SIG-M5 (cell line): Measurements from ENCODE around the gene MRPL2.
A peak's percentile ranks its signal among the peaks of the same experiment; 100 is the strongest.

ENCODE experiments used
- DNase-seq: peaks from one replicate; lab custom pipeline; 2025; lab: John Stamatoyannopoulos, UW

The MRPL2 gene

GRCh38 chr6:43059168-43060033 lies at the start of gene MRPL2, which contains the start of gene KLC4:
MRPL2 (minus strand) TSS chr6:43059434; CDS start chr6:43059381, 53 bp downstream.
KLC4 (plus strand) TSS chr6:43059631; CDS start chr6:43061336, 1,705 bp downstream.
- peak; percentile 78 for DNase-seq

GRCh38 chr6:43107344-43108062 lies 48.3 kb upstream of the MRPL2 start:
- no peak for DNase-seq

DNA sequence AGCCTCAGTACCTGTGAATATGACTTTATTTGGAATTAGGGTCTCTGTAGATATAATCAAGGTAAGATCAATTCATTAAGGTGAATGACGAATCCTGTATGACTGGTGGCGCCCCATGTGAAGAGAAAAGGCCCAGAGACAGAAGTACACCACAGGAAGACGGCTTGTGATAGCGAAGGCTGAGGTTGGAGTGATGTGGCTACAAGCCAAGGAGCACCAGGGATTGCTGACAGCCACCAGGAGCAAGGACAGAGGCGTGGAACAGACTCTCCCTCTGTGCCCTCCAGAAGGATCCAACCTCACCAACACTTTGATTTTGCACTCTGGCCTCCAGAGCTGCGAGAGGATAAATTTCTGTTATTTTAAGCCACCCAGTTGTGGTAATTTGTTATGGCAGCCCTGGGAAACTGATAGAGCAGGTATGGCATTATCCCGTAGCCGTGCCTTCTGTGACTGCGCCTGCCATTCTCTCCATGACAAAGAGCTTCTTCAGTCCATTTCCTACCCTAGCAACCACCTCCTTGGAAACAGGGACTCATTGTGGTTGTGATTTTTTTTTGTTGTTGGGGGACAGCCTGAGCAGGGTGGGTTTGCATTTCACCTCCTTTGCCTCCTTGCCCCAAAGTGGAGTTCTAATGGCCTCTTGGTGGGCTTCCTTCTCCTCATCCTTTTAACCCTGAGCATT lies 46.4 kb upstream of the MRPL2 start:
- DNase-seq: no peak

- no peak for DNase-seq
These were observed 44.1 kb upstream of the MRPL2 start for GRCh38 chr6:43103253-43103876.

DNA sequence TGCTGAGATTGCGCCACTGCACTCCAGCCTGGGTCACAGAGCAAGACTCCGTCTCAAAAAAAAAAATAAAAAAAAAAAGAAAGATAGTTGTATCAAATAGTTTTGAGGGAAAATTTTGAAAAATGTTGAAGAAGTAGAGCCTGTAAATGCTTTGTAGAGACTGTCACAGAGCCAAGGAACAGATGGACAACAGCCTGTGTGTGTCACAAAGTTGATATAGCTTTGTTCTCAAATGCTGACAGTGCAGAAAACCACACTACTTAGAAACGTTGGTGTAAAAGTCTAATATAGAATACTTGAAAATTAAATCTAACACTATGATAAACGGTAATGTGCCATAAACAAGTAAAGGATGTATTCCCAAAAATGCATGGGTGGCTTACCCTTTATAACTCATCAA lies 42.3 kb upstream of the MRPL2 start:
- no peak for DNase-seq

DNA sequence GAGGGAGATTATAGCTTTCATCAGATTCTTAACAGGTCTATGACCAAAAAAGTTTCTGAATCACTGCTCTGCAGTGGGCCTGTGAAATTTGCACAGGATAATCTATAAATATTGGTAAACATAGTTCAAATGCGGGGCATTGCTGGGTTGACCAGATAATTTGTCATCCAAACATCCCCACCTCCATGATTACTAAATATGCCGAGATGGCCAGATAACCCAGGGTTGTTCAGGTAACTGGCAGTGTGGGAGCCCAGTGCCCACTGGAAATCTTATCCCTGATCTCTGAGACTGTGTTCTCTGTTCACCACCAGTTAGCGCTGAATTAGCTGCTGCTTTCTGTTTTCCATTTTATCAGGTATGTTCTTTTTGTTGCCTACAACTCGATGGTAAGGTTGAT lies 38.3 kb upstream of the MRPL2 start:
- DNase-seq: no peak

DNA sequence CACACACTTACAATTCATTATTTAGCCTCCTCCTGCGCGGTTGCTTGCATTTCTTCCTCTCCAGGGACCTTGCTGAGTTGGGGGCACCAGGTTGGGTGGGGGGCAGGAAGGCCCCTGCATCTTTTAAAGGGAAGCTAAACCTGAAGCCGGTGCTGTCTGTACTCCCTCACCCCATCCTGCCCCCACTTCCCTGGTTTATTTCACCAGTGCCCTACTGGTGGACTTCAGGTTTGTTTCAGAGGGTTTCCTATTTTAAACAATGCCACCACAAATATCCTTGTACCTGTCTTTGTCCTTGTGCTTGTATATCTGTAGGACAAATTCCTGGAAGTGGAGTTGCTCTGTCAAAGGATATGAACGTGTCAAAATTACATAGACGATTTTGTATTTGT lies 37.9 kb upstream of the MRPL2 start:
- no peak for DNase-seq

DNA sequence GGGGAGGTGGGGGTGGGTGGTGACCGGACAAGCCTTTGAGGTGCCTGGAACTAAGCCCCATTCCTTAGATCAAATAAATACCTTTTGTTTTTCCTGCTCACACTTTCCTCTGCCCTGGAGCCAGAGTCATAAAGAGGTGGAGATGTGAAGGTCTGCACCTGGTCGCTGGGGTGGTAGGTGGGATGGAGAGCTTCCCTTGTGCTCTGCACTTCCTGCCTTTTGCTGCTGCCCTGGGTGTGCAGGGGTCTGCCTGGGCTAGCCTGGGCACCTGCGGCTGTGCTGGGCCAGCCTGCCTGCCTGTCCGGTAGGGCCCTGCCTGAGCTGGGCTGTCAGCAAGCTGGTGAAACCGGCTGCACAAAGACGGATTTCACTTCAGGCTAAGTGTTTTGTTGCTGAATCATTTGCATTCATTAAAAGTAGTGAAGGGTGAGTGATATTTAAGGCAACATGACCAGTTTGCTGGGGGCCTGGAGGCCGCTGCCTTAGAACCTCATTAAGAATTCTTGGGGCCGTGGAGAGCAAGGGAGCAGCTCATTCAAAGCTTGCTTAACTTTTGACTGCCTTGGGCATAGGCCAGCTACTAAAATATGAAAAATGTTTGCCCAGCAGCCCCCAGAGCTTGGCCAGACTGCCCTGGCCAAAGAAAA lies 37.3 kb upstream of the MRPL2 start:
- DNase-seq: no peak

- DNase-seq: no peak
These were observed 36.7 kb upstream of the MRPL2 start for GRCh38 chr6:43095939-43096338.

DNA sequence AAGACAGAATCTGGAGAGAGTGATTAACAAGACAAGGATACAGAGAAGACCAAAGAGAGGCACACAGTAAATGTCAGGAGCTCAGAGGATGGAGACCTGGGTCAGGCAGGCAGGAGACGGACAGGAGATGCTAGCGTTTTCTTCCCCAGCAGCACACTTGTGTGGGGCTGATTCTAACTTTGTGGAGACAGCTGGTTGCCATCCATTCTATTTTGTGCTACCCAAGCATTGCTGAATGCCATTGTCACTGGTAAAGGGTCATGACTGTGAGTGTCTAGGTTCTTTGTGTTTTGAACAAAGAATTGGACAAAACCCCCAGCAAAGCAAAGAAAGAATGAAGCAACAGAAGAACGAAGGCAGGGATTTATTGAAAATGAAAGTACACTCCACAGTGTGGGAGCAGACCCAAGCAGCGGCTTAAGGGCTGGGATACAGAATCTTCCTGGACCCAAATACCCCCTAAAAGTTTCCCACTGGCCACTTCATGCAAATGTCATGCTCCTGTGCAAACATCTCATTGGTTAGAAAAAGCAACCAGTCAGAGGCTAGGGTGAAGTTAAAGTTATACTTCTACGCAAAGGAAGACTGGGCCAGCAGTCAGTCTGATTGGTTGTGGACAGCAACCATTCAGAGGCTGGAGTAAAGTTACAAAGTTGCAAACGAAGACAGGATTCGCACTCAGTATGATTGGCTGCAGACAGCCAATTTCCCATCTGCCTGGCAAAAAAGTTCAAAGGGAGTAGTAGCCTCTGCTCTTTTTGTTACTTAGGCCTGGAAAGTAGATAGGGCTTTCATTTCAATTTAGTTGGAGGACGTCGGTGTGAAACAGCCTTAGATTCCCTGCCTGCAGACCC lies 34.4 kb upstream of the MRPL2 start:
- DNase-seq: no peak

- DNase-seq: no peak
These were observed 33.4 kb upstream of the MRPL2 start for GRCh38 chr6:43092635-43093034.

- no peak for DNase-seq
These were observed 32.3 kb upstream of the MRPL2 start for GRCh38 chr6:43091436-43091991.

DNA sequence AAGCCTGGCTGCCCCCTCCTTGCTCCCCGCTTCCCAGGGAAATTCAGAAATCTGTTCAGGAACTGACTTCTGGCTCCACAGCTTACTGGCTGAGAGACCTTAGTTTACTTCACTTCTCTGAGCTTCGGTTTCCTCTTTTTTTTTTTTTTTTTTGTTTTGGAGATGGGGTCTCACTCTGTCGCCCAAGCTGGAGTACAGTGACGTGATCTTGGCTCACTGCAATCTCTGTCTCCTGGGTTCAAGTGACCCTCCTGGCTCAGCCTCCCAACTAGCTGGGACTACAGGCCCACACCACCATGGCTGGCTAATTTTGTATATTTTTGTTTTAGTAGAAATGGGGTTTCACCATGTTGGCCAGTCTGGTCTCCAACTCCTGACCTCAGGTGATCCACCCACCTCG lies 31.8 kb upstream of the MRPL2 start:
- no peak for DNase-seq

DNA sequence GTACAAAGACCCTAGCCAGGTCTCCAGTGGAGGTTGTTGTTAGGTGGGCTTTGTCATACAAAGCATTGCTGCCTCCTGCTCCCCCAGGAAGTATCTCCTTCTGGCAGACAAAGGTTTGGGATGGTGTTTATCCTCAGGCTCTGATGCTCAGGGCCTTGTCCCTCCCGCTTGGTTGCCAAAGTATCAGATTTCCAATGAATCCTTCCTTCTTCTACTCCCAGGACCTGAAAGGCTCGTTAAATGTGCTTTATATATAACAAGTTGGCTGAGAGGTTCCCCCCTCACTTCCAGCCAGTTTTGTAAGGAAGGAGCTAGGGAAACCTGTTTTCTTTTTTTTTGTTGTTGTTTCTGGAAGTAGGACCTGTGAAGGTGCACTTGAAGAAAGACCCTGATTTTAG lies 31.3 kb upstream of the MRPL2 start:
- DNase-seq: no peak

DNA sequence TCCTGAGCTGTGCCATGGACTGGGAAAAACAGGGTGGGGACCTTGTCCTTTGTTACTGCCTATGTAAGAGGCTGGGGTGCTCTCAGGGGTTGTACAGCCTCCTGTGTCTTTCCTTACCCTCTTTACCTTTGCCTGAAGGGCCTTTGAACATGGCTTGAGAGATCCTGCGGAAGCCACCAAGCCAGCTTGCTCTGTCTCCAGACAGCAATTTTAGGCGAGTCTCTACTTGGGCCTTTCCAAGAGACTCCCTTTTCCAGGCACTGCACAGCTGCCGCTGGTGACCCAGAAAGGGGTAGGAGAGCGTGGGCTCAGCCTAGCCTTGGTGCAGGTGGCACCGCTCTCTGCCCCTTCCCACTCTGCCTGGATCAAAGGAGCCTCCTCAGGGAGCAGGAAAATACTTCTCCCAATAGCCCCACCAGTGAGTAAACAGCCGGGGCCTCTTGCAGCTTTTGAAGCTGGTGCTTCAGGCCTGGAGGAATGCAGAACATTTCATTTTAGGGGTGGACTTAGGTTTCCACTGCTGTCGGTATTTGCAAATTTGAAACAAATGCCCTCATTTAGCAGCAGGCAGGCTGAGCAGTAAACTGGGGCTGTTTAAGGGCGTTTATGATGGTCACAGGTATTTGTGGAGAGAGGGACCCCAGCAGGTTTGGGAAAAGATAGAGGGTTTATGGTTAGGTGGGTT lies 30.8 kb upstream of the MRPL2 start:
- no peak for DNase-seq

- DNase-seq: no peak
These were observed 30.2 kb upstream of the MRPL2 start for GRCh38 chr6:43089467-43089866.

- DNase-seq: no peak
These were observed 29.4 kb upstream of the MRPL2 start for GRCh38 chr6:43088654-43089056.

GRCh38 chr6:43086022-43086658 lies 26.9 kb upstream of the MRPL2 start:
- no peak for DNase-seq
